ENCODE data around the gene PRKCZ. TPM values are rescaled to one million over a fixed set of nuclear protein-coding genes. Genes with fewer than 3 reads are reported as not detected.

Gene PRKCZ
- total and polyA plus RNA-seq, 11 donors, result 12.5 to 20.7 (median 16.5) TPM

- TF ChIP-seq POLR2A (IDR thresholded peaks at IDR 0.05), result no peak
- TF ChIP-seq CTCF (IDR thresholded peaks at IDR 0.05), result no peak
- peak in 1 of 5 donors; percentile 19 for DNase-seq
- 55 to 77% (median 71%) methylated on average over 51 to 59 of the region's 59 CpGs for whole genome bisulfite sequencing, 4 donors
- Histone ChIP-seq H3K27me3 (peaks cover 0 to 14% (median 0%) of the 10 kb centered on the region in 9 donors), H3K27ac (no peak overlapping the region), H3K36me3 (no peaks in the 10 kb centered on the region), H3K4me3 (peak overlapping the region in 5 of 12 donors; percentile 9 to 38 (median 24)), H3K9me3 (peaks cover 0 to 17% (median 13%) of the 10 kb centered on the region in 12 donors), H3K4me1 (no peaks in the 10 kb centered on the region)
- no peak for ATAC-seq
- intact Hi-C loops (cut with DNase I), result no loop called here
These were observed 23.4 kb downstream of the PRKCZ start for GRCh38 chr1:2073382-2074230.

- Histone ChIP-seq H3K27me3 (peaks cover 0 to 14% (median 0%) of the 10 kb centered on the region in 9 donors), H3K9me3 (peaks cover 0 to 24% (median 19%) of the 10 kb centered on the region in 12 donors), H3K27ac (no peak overlapping the region), H3K36me3 (no peaks in the 10 kb centered on the region), H3K4me1 (no peaks in the 10 kb centered on the region), H3K4me3 (no peak overlapping the region)
- ATAC-seq (no peak), DNase-seq (peak in 2 of 5 donors; percentile 14 to 33)
- no peak for TF ChIP-seq POLR2A (IDR thresholded peaks at IDR 0.05)
- no peak for TF ChIP-seq CTCF (IDR thresholded peaks at IDR 0.05)
- 74 to 80% (median 75%) methylated on average over 16 to 19 of the region's 19 CpGs for WGBS, 4 donors
- intact Hi-C loops (cut with DNase I), result no loop called here
These were observed 24.2 kb downstream of the PRKCZ start for GRCh38 chr1:2074396-2074795.

GRCh38 chr1:2074944-2075740 is 24.9 kb downstream of the PRKCZ start:
- Histone ChIP-seq H3K36me3 (no peaks in the 10 kb centered on the region), H3K27ac (no peak overlapping the region), H3K4me3 (no peak overlapping the region), H3K4me1 (no peaks in the 10 kb centered on the region), H3K27me3 (peaks cover 0 to 14% (median 0%) of the 10 kb centered on the region in 9 donors), H3K9me3 (peaks cover 0 to 30% (median 20%) of the 10 kb centered on the region in 12 donors)
- TF ChIP-seq CTCF (IDR thresholded peaks at IDR 0.05) (no peak), POLR2A (IDR thresholded peaks at IDR 0.05) (no peak)
- ATAC-seq (no peak), DNase-seq (peak in 1 of 5 donors; percentile 24)
- intact Hi-C loops (cut with DNase I), result no loop called here
- WGBS, 4 donors, result 73 to 85% (median 81%) methylated on average over 27 to 38 of the region's 38 CpGs

GRCh38 chr1:2076826-2077225 is 26.6 kb downstream of the PRKCZ start:
- Histone ChIP-seq H3K4me3 (no peak overlapping the region), H3K36me3 (no peaks in the 10 kb centered on the region), H3K4me1 (no peaks in the 10 kb centered on the region), H3K27me3 (peaks cover 0 to 12% (median 0%) of the 10 kb centered on the region in 9 donors), H3K27ac (no peak overlapping the region), H3K9me3 (peaks cover 0 to 30% (median 20%) of the 10 kb centered on the region in 12 donors)
- TF ChIP-seq POLR2A (IDR thresholded peaks at IDR 0.05) (no peak), CTCF (IDR thresholded peaks at IDR 0.05) (no peak)
- DNase-seq (no peak), ATAC-seq (no peak)
- intact Hi-C loops (cut with DNase I), result no loop called here
- WGBS, 4 donors, result 94 to 95% (median 94%) methylated on average over 21 of the region's 21 CpGs

Measured in heart left ventricle (tissue), 16 donors.